Measurements from ENCODE around the gene MIAT.

Gene MIAT

DNA sequence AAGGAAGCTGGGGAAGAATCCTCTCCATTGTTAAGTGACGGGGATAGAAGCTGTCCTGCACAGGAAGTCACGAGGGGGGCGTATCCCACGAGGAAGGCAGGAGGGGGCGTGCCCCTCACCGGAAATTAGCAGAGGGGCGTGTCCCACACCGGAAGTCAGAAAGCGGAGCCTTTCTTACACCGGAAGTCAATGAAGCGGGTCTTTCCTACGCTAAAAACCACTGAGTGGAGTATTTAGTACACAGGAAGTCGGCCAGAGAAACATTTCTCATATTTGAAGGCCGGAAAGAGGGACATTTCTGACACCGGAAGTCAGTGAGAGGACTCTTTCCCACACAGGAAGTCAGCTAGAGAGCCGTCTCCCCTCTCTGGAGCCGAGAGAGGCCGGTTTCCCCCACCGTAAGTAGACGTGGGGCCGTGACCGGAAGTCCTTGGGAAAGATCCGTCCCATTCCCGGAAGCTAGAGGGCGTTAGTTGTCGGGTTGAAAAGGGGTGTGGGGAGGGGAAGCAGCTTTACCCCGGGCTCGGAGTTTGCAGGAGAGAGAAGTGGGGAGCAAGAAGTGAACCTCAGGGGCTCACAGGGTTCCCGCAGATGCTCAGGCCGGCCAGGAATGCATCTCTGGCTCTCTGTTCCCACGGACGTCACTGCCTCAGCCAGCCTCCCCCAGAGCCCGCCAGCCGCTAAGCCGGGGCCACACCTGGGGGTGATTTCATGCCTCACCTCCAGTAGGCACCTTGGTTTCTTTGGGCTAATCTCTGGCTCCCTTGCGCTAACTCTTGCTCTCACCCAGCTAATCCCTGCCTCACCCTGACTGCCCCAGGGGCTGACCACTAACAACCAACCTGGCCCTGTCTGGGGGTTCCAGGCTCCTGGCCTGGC is 15.4 kb downstream of the MIAT start (continued):
- TF ChIP-seq, protein P1, sequence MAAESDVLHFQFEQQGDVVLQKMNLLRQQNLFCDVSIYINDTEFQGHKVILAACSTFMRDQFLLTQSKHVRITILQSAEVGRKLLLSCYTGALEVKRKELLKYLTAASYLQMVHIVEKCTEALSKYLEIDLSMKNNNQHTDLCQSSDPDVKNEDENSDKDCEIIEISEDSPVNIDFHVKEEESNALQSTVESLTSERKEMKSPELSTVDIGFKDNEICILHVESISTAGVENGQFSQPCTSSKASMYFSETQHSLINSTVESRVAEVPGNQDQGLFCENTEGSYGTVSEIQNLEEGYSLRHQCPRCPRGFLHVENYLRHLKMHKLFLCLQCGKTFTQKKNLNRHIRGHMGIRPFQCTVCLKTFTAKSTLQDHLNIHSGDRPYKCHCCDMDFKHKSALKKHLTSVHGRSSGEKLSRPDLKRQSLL (tag by site-specific recombination; IDR thresholded peaks at IDR 0.05): no peak
- no peak; the same call in 1 of the 2 replicates for TF ChIP-seq TRIM28 (IDR thresholded peaks at IDR 0.05; ENCODE audit: borderline replicate concordance, low read length)
- TF ChIP-seq, protein P2, sequence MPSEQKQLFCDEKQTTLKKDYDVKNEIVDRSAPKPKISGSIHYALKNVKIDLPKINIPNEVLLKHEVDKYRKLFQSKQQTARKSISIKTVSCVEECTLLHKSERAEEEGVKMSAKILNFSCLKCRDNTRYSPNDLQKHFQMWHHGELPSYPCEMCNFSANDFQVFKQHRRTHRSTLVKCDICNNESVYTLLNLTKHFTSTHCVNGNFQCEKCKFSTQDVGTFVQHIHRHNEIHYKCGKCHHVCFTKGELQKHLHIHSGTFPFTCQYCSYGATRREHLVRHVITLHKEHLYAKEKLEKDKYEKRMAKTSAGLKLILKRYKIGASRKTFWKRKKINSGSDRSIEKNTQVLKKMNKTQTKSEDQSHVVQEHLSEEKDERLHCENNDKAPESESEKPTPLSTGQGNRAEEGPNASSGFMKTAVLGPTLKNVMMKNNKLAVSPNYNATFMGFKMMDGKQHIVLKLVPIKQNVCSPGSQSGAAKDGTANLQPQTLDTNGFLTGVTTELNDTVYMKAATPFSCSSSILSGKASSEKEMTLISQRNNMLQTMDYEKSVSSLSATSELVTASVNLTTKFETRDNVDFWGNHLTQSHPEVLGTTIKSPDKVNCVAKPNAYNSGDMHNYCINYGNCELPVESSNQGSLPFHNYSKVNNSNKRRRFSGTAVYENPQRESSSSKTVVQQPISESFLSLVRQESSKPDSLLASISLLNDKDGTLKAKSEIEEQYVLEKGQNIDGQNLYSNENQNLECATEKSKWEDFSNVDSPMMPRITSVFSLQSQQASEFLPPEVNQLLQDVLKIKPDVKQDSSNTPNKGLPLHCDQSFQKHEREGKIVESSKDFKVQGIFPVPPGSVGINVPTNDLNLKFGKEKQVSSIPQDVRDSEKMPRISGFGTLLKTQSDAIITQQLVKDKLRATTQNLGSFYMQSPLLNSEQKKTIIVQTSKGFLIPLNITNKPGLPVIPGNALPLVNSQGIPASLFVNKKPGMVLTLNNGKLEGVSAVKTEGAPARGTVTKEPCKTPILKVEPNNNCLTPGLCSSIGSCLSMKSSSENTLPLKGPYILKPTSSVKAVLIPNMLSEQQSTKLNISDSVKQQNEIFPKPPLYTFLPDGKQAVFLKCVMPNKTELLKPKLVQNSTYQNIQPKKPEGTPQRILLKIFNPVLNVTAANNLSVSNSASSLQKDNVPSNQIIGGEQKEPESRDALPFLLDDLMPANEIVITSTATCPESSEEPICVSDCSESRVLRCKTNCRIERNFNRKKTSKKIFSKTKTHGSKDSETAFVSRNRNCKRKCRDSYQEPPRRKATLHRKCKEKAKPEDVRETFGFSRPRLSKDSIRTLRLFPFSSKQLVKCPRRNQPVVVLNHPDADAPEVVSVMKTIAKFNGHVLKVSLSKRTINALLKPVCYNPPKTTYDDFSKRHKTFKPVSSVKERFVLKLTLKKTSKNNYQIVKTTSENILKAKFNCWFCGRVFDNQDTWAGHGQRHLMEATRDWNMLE (tag by site-specific recombination; conservative IDR thresholded peaks at IDR 0.05; ENCODE audit: low read depth): peak; percentile 100
- TF ChIP-seq, protein P3, sequence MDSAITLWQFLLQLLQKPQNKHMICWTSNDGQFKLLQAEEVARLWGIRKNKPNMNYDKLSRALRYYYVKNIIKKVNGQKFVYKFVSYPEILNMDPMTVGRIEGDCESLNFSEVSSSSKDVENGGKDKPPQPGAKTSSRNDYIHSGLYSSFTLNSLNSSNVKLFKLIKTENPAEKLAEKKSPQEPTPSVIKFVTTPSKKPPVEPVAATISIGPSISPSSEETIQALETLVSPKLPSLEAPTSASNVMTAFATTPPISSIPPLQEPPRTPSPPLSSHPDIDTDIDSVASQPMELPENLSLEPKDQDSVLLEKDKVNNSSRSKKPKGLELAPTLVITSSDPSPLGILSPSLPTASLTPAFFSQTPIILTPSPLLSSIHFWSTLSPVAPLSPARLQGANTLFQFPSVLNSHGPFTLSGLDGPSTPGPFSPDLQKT (IDR thresholded peaks at IDR 0.05; ENCODE audit: borderline replicate concordance, low read depth, low read length): peak; percentile 89
- TF ChIP-seq ZNF768 (tag by site-specific recombination; IDR thresholded peaks at IDR 0.05): no peak
- peak; percentile 41; the same call in 1 of the 2 replicates for TF ChIP-seq ZNF341 (tag by site-specific recombination; IDR thresholded peaks at IDR 0.05; ENCODE audit: low read depth)
- TF ChIP-seq ZNF571 (tag by site-specific recombination; IDR thresholded peaks at IDR 0.05): no peak
- TF ChIP-seq ZNF169 (tag by site-specific recombination; IDR thresholded peaks at IDR 0.05): no peak
- TF ChIP-seq SALL2 (tag by site-specific recombination; IDR thresholded peaks at IDR 0.05; ENCODE audit: borderline replicate concordance): no peak
- TF ChIP-seq ZNF416 (tag by site-specific recombination; IDR thresholded peaks at IDR 0.05): no peak
- no peak for TF ChIP-seq HOXA7 (CRISPR knock-in tag; IDR thresholded peaks at IDR 0.05; ENCODE audit: borderline replicate concordance)
- TF ChIP-seq ZNF175 (tag by site-specific recombination; IDR thresholded peaks at IDR 0.05): no peak
- peak; percentile 36; the same call in 1 of the 2 replicates for TF ChIP-seq PRDM1 (tag by site-specific recombination; IDR thresholded peaks at IDR 0.05)
- TF ChIP-seq, protein P4, sequence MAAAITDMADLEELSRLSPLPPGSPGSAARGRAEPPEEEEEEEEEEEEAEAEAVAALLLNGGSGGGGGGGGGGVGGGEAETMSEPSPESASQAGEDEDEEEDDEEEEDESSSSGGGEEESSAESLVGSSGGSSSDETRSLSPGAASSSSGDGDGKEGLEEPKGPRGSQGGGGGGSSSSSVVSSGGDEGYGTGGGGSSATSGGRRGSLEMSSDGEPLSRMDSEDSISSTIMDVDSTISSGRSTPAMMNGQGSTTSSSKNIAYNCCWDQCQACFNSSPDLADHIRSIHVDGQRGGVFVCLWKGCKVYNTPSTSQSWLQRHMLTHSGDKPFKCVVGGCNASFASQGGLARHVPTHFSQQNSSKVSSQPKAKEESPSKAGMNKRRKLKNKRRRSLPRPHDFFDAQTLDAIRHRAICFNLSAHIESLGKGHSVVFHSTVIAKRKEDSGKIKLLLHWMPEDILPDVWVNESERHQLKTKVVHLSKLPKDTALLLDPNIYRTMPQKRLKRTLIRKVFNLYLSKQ (tag by site-specific recombination; IDR thresholded peaks at IDR 0.05; ENCODE audit: borderline replicate concordance): no peak
- no peak for TF ChIP-seq ZNF133 (tag by site-specific recombination; IDR thresholded peaks at IDR 0.05)
- TF ChIP-seq ZNF221 (tag by site-specific recombination; IDR thresholded peaks at IDR 0.05; ENCODE audit: borderline replicate concordance): no peak
- TF ChIP-seq ZNF585B (tag by site-specific recombination; IDR thresholded peaks at IDR 0.05): no peak
- TF ChIP-seq ZNF266 (tag by site-specific recombination; IDR thresholded peaks at IDR 0.05; ENCODE audit: low read depth): no peak
- no peak for TF ChIP-seq ZNF174 (tag by site-specific recombination; IDR thresholded peaks at IDR 0.05)
- TF ChIP-seq, protein P5, sequence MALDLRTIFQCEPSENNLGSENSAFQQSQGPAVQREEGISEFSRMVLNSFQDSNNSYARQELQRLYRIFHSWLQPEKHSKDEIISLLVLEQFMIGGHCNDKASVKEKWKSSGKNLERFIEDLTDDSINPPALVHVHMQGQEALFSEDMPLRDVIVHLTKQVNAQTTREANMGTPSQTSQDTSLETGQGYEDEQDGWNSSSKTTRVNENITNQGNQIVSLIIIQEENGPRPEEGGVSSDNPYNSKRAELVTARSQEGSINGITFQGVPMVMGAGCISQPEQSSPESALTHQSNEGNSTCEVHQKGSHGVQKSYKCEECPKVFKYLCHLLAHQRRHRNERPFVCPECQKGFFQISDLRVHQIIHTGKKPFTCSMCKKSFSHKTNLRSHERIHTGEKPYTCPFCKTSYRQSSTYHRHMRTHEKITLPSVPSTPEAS (tag by site-specific recombination; IDR thresholded peaks at IDR 0.05): no peak
- no peak for TF ChIP-seq ZNF707 (tag by site-specific recombination; IDR thresholded peaks at IDR 0.05)
- 0 out of 2 replicates have a peak, but pooled peaks have one; percentile 14 for TF ChIP-seq ZNF777 (tag by site-specific recombination; IDR thresholded peaks at IDR 0.05; ENCODE audit: borderline replicate concordance)
- peak; percentile 82 for TF ChIP-seq GLIS2 (tag by site-specific recombination; IDR thresholded peaks at IDR 0.05)
- TF ChIP-seq, protein P6, sequence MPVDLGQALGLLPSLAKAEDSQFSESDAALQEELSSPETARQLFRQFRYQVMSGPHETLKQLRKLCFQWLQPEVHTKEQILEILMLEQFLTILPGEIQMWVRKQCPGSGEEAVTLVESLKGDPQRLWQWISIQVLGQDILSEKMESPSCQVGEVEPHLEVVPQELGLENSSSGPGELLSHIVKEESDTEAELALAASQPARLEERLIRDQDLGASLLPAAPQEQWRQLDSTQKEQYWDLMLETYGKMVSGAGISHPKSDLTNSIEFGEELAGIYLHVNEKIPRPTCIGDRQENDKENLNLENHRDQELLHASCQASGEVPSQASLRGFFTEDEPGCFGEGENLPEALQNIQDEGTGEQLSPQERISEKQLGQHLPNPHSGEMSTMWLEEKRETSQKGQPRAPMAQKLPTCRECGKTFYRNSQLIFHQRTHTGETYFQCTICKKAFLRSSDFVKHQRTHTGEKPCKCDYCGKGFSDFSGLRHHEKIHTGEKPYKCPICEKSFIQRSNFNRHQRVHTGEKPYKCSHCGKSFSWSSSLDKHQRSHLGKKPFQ (tag by site-specific recombination; IDR thresholded peaks at IDR 0.05): no peak
- TF ChIP-seq, protein P7, sequence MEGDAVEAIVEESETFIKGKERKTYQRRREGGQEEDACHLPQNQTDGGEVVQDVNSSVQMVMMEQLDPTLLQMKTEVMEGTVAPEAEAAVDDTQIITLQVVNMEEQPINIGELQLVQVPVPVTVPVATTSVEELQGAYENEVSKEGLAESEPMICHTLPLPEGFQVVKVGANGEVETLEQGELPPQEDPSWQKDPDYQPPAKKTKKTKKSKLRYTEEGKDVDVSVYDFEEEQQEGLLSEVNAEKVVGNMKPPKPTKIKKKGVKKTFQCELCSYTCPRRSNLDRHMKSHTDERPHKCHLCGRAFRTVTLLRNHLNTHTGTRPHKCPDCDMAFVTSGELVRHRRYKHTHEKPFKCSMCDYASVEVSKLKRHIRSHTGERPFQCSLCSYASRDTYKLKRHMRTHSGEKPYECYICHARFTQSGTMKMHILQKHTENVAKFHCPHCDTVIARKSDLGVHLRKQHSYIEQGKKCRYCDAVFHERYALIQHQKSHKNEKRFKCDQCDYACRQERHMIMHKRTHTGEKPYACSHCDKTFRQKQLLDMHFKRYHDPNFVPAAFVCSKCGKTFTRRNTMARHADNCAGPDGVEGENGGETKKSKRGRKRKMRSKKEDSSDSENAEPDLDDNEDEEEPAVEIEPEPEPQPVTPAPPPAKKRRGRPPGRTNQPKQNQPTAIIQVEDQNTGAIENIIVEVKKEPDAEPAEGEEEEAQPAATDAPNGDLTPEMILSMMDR (tag by site-specific recombination; IDR thresholded peaks at IDR 0.05): peak; percentile 86
- TF ChIP-seq KLF8 (tag by site-specific recombination; IDR thresholded peaks at IDR 0.05): peak; percentile 78; the same call in 1 of the 2 replicates

All from HEK293 (cell line).